Parietal lobe (tissue), 2 donors: Measurements from ENCODE around the gene KIF1B. TPM values are rescaled to one million over a fixed set of nuclear protein-coding genes. Genes with fewer than 3 reads are reported as not detected.

Source experiments
- small RNA-seq: library from RNA; depleted of rRNA; stranded (forward); fragments of <200 nt; gene quantifications from one replicate; pipeline ENCODE3, GENCODE V24; 2014; ENCODE audit warnings: low replicate concordance
- total RNA-seq: library from RNA; depleted of rRNA; stranded (reverse); fragments of >200 nt; gene quantifications from one replicate; pipeline ENCODE4 v1.2.3, GENCODE V29; 2014

The KIF1B gene
- total RNA-seq = 394 TPM

GRCh38 chr1:10209905-10210810 is at the start of gene KIF1B:
Gene KIF1B (plus strand): TSS chr1:10210570. CDS start chr1:10232329, 21,759 bp downstream.

GRCh38 chr1:10398734-10399443 is 188.5 kb downstream of the KIF1B start, which contains the start of gene PGD:
Gene PGD (plus strand): TSS chr1:10399064. CDS start chr1:10399118, 54 bp downstream.

GRCh38 chr1:10430216-10431069 is 220.1 kb downstream of the KIF1B start, which contains the start of gene CENPS:
Gene CENPS (plus strand): TSS chr1:10430433. CDS start chr1:10430518, 85 bp downstream.

Small RNA genes within 50 kb of the gene (small RNA-seq; reads per million reads assigned to genes)
- not detected for gene MIR1273D
- not detected for gene RNU6-37P
- gene RNU6-828P = not detected

Other genes with a start within 250 kb of the KIF1B start
- not detected for gene RBP7, start 213.3 kb upstream of the KIF1B start, total RNA-seq
- 52.9 TPM for gene UBE4B, start 177.6 kb upstream of the KIF1B start, total RNA-seq
- gene PGD, start 188.5 kb downstream of the KIF1B start, total RNA-seq = 92.0 TPM
- gene CENPS, start 219.9 kb downstream of the KIF1B start, total RNA-seq = 7.2 TPM
- gene CORT, start 239.5 kb downstream of the KIF1B start, total RNA-seq = 3.8 TPM